Thyroid gland (tissue), 4 donors: ENCODE data around the gene DNAH3.

Source experiments
- CTCF ChIP-seq, 6 experiments: fragments of 200-600 bp in 3 of 6; fragments of 450-650 bp in 3 of 6; sonication (generic) in 3 of 6; IDR thresholded peaks; one replicate each; pipeline ENCODE4 v1.5.1; 2016 to 2019; ENCODE audit warnings: antibody characterized with exemption in 6 of 6, mild to moderate bottlenecking in 2 of 6, inconsistent platforms in 1 of 6, moderate library complexity in 1 of 6
- POLR2A ChIP-seq, 2 donors: fragments of 450-650 bp; IDR thresholded peaks; one replicate each; pipeline ENCODE4 v1.6.1; 2017; ENCODE audit warnings: antibody characterized with exemption in 2 of 2, mild to moderate bottlenecking in 2 of 2, moderate library complexity in 1 of 2

- TF ChIP-seq CTCF (IDR thresholded peaks at IDR 0.05) (no peak), POLR2A (IDR thresholded peaks at IDR 0.05) (no peak)
Measured at GRCh38 chr16:21060027-21060510, 90.6 kb downstream of the DNAH3 start.
